Caco-2 (cell line): ENCODE results near the gene LRBA. TPM values are rescaled to one million over a fixed set of nuclear protein-coding genes. Genes with fewer than 3 reads are reported as not detected.

Experiments
- BruUV-seq: library from RNA; stranded (reverse); fragments of 400-500 nt; replicated peaks from 2 replicates; lab custom pipeline; 2021; lab: Mats Ljungman, UMichigan
- CTCF ChIA-PET: fragments of 300-600 bp; sonication (Branson Sonifier 250); formaldehyde crosslinking; loops from one replicate; lab custom pipeline; 2022; ENCODE audit warnings: antibody characterized with exemption; lab: Charles Lee
- POLR2A ChIA-PET: fragments of 300-600 bp; sonication (Branson Sonifier 250); formaldehyde crosslinking; loops from one replicate; lab custom pipeline; 2022; ENCODE audit warnings: antibody characterized with exemption; lab: Charles Lee
- DNase-seq, 2 experiments: peaks; one replicate each; pipeline versions ENCODE4 v3.0.0 to v3.0.0-alpha.2; 2020 to 2022
- H3K27me3 ChIP-seq: replicated peaks from 2 replicates; pipeline ENCODE4 v1.6.0; 2011; ENCODE audit warnings: low read length; ENCODE audit not compliant: control insufficient read depth, insufficient read depth
- H3K36me3 ChIP-seq: 2 replicates; pipeline ENCODE4 v1.5.1; 2011; ENCODE audit warnings: low read length; ENCODE audit not compliant: control insufficient read depth, insufficient read depth
- H3K4me1 ChIP-seq: fragments of 250-450 bp; sonication (Bioruptor Pico); 2 replicates; pipeline ENCODE4 v1.5.1; 2020; ENCODE audit warnings: mild to moderate bottlenecking
- H3K4me3 ChIP-seq: 2 replicates; pipeline ENCODE4 v1.5.1; 2011; ENCODE audit warnings: low read depth, mild to moderate bottlenecking, control low read depth, low read length
- H3K9me3 ChIP-seq: fragments of 250-450 bp; sonication (Bioruptor Pico); 2 replicates; pipeline ENCODE4 v1.5.1; 2020; ENCODE audit warnings: mild to moderate bottlenecking, moderate library complexity
- H3K27ac Mint-ChIP-seq: one replicate; pipeline ENCODE4 v1.8.0; 2022; ENCODE audit warnings: mixed read lengths; ENCODE audit not compliant: unreplicated experiment
- H3K27me3 Mint-ChIP-seq: one replicate; pipeline ENCODE4 v1.8.0; 2022; ENCODE audit warnings: mixed read lengths; ENCODE audit not compliant: insufficient read depth, unreplicated experiment
- H3K36me3 Mint-ChIP-seq: one replicate; pipeline ENCODE4 v1.8.0; 2022; ENCODE audit warnings: mild to moderate bottlenecking, mixed read lengths; ENCODE audit not compliant: insufficient read depth, unreplicated experiment
- H3K4me1 Mint-ChIP-seq: one replicate; pipeline ENCODE4 v1.8.0; 2022; ENCODE audit warnings: low read depth, mixed read lengths; ENCODE audit not compliant: unreplicated experiment
- H3K4me3 Mint-ChIP-seq: one replicate; pipeline ENCODE4 v1.8.0; 2022; ENCODE audit warnings: mild to moderate bottlenecking, moderate library complexity, mixed read lengths; ENCODE audit not compliant: unreplicated experiment
- H3K9me3 Mint-ChIP-seq: one replicate; pipeline ENCODE4 v1.8.0; 2022; ENCODE audit warnings: mixed read lengths; ENCODE audit not compliant: unreplicated experiment
- CTCF ChIP-seq, 2 experiments: fragments of 200-600 bp in 1 of 2; IDR thresholded peaks; 1 replicate in 1 of 2; 2 replicates in 1 of 2; pipeline versions ENCODE4 v1.5.1 to v1.8.0; 2011 to 2022; ENCODE audit warnings: antibody characterized with exemption in 1 of 2, control low read depth in 1 of 2, inconsistent platforms in 1 of 2, low read depth in 1 of 2, low read length in 1 of 2, mild to moderate bottlenecking in 1 of 2, moderate library complexity in 1 of 2; ENCODE audit not compliant: insufficient read depth in 1 of 2, severe bottlenecking in 1 of 2, unreplicated experiment in 1 of 2
- intact Hi-C: fragments of 100-400 bp; cut with micrococcal nuclease; formaldehyde crosslinking; loops from one replicate; pipeline ENCODE4 v1.10.0; 2022; ENCODE audit not compliant: unreplicated experiment
- total RNA-seq: library from RNA; stranded (reverse); gene quantifications from 2 replicates; pipeline ENCODE4 v1.2.3, GENCODE V29; 2022

LRBA gene
- total RNA-seq, 1 experiment from 2014 or later = 53.2 TPM

- TF ChIP-seq CTCF (IDR thresholded peaks at IDR 0.05; ENCODE audit: insufficient read depth in 1 of 2, low read depth in 1 of 2, low read length in 1 of 2, severe bottlenecking in 1 of 2, unreplicated experiment in 1 of 2) = no peak
- no TSS peak for BruUV-seq
- intact Hi-C loops = loop anchor here (1.0 kb wide), 1 partner anchor 16 kb away; no protein-coding TSS in a partner anchor
- Mint-ChIP-seq H3K9me3 (peaks cover 2% of the 10 kb centered on the region), H3K27ac (no peak overlapping the region), H3K27me3 (no peaks in the 10 kb centered on the region), H3K4me3 (peak overlapping the region; percentile 51), H3K36me3 (peaks cover 47% of the 10 kb centered on the region), H3K4me1 (peaks cover 23% of the 10 kb centered on the region)
- ChIA-PET CTCF (no interaction called here), POLR2A (no interaction called here)
- H3K9me3 ChIP-seq = 0 out of 2 replicates have a peak, but pooled peaks cover 5% of the 10 kb centered on the region
- peaks cover 44% of the 10 kb centered on the region for H3K4me1 ChIP-seq
- DNase-seq = peak; percentile 31 to 71
- H3K36me3 ChIP-seq = no peaks in the 10 kb centered on the region
- no peak overlapping the region for H3K4me3 ChIP-seq
- H3K27me3 ChIP-seq = no peaks in the 10 kb centered on the region
These were observed 193.4 kb downstream of the LRBA start for GRCh38 chr4:150821641-150822040.

- H3K9me3 Mint-ChIP-seq = no peaks in the 10 kb centered on the region
- no peak for DNase-seq
- H3K27me3 ChIP-seq = no peaks in the 10 kb centered on the region
- no peak for TF ChIP-seq CTCF (IDR thresholded peaks at IDR 0.05; ENCODE audit: insufficient read depth in 1 of 2, low read depth in 1 of 2, low read length in 1 of 2, severe bottlenecking in 1 of 2, unreplicated experiment in 1 of 2)
- H3K4me1 ChIP-seq = peaks cover 41% of the 10 kb centered on the region
- H3K27me3 Mint-ChIP-seq = no peaks in the 10 kb centered on the region
- no peaks in the 10 kb centered on the region for H3K36me3 ChIP-seq
- peaks cover 13% of the 10 kb centered on the region for H3K4me1 Mint-ChIP-seq
- no peak overlapping the region for H3K27ac Mint-ChIP-seq
- intact Hi-C loops = no loop called here
- POLR2A ChIA-PET = no interaction called here
- H3K9me3 ChIP-seq = 0 out of 2 replicates have a peak, but pooled peaks cover 12% of the 10 kb centered on the region
- peaks cover 36% of the 10 kb centered on the region for H3K36me3 Mint-ChIP-seq
- no peak overlapping the region for H3K4me3 Mint-ChIP-seq
- CTCF ChIA-PET = no interaction called here
- no peak overlapping the region for H3K4me3 ChIP-seq
- no TSS peak for BruUV-seq
These were observed 194.7 kb downstream of the LRBA start for GRCh38 chr4:150820409-150820808.

DNA sequence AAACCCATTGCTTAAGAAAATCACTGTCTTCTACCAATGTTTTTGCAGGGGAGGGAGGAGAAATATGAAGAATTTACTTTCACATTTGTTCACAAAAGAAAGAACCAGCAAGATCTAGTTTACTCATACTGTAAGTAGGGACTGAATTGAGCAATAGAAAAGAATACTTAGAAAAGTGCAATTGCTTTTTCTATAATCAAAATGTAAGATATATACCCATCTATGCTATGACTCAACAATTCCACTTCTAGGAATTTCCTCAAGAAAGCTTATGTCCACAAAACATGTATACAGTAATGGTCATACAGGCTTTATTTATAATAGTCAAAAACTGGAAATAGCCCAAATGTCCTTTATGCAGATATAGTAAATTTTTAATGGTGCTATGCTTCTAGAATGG, 196.4 kb downstream of the LRBA start:
- peaks cover 39% of the 10 kb centered on the region for H3K4me1 ChIP-seq

More for the DNA sequence above, 196.4 kb downstream of the LRBA start:
- H3K4me3 Mint-ChIP-seq = no peak overlapping the region
- H3K4me1 Mint-ChIP-seq = peaks cover 21% of the 10 kb centered on the region
- CTCF ChIA-PET = no interaction called here
- no peak for DNase-seq
- peaks cover 25% of the 10 kb centered on the region for H3K36me3 Mint-ChIP-seq
- BruUV-seq = no TSS peak
- Histone ChIP-seq H3K36me3 (no peaks in the 10 kb centered on the region), H3K4me3 (no peak overlapping the region), H3K9me3 (0 out of 2 replicates have a peak, but pooled peaks cover 12% of the 10 kb centered on the region), H3K27me3 (no peaks in the 10 kb centered on the region)
- POLR2A ChIA-PET = no interaction called here
- H3K9me3 Mint-ChIP-seq = no peaks in the 10 kb centered on the region
- no peak overlapping the region for H3K27ac Mint-ChIP-seq
- H3K27me3 Mint-ChIP-seq = no peaks in the 10 kb centered on the region
- intact Hi-C loops = no loop called here
- TF ChIP-seq CTCF (IDR thresholded peaks at IDR 0.05; ENCODE audit: insufficient read depth in 1 of 2, low read depth in 1 of 2, low read length in 1 of 2, severe bottlenecking in 1 of 2, unreplicated experiment in 1 of 2) = no peak
